Effector memory CD4-positive, alpha-beta T cell (primary cell): ENCODE measurements around the gene TPPP3.
"Not testable (repeated sequence)": the region's sequence is repeated elsewhere in the genome, so short reads cannot be mapped to it uniquely, and the experiment has no call there.

Source experiments
- DNase-seq, 3 donors: peaks; one replicate each; pipeline ENCODE4 v3.0.0-alpha.2; 2020
- H3K27ac ChIP-seq: 2 replicates; pipeline ENCODE4 v1.7.0; 2013; ENCODE audit warnings: mild to moderate bottlenecking, low read length, moderate library complexity; ENCODE audit not compliant: insufficient read depth, poor library complexity, severe bottlenecking
- H3K27me3 ChIP-seq: replicated peaks from 2 replicates; pipeline ENCODE4 v1.7.0; 2013; ENCODE audit warnings: mild to moderate bottlenecking, low read length; ENCODE audit not compliant: insufficient read depth, control insufficient read depth, poor library complexity, severe bottlenecking
- H3K36me3 ChIP-seq: 2 replicates; pipeline ENCODE4 v1.7.0; 2013; ENCODE audit warnings: mild to moderate bottlenecking, low read length, moderate library complexity; ENCODE audit not compliant: control insufficient read depth, insufficient read depth
- H3K4me1 ChIP-seq: 2 replicates; pipeline ENCODE4 v1.7.0; 2013; ENCODE audit warnings: low read length, mild to moderate bottlenecking; ENCODE audit not compliant: control insufficient read depth, insufficient read depth, poor library complexity, severe bottlenecking
- H3K4me3 ChIP-seq: 2 replicates; pipeline ENCODE4 v1.7.0; 2013; ENCODE audit warnings: low read length, low read depth, mild to moderate bottlenecking; ENCODE audit not compliant: insufficient read depth, poor library complexity, severe bottlenecking
- H3K9me3 ChIP-seq: 2 replicates; pipeline ENCODE4 v1.7.0; 2013; ENCODE audit warnings: mild to moderate bottlenecking, low read length, moderate library complexity; ENCODE audit not compliant: control insufficient read depth

Gene TPPP3

DNA sequence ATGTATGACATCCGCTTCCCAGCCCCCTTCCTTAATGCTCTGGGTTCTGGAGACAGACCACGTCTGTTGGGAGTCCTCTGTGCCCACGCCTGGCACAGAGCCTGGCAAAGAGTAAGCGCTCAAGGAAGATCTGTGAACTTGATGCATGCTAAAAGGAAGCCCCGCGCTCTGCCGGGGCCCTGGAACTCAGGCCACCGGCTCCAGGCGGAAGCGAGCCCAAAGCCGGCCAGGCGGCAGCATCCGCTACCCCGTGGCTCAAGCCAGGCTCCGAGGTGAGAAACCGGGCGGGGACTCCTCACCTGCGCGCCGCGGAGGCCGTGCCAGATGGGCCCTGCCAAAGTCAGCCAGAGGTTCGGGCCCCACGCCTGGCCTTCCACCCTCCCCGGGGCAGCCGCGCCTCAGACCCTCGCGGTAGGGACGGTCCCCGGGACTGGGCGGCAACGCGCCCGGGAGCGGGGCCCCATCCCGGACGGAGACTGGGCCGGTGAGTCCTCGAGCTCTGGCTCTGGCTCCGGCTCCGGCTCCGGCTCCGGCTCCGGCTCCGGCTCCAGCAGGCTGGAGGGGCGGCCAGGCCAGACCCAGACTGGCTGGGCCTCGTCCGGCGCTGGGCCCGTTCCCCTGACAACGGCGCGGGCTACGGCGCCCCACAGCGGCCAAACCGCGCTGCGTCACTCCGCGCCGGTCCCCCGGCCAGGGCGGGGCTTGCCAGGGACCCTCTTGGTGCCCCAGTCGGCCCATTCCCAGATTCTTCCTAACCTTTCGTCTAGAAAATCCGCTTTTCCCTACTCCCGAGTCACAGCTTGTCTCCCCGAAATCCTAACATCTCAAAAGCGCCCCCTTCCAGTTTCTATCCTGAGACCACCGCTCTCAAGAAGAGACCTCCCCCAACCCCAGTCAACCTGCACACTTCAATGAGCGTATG, 22.8 kb upstream of the TPPP3 start, which contains the start of gene ZDHHC1:
Gene ZDHHC1, minus strand, starts transcription at position 606 of the 922 bp plus-strand sequence. CDS start 8,702 bp downstream, outside the sequence.
- no peaks in the 10 kb centered on the region for H3K9me3 ChIP-seq
- DNase-seq: peak in 1 of 3 donors; percentile 11
- peaks cover 6% of the 10 kb centered on the region for H3K4me1 ChIP-seq
- H3K27ac ChIP-seq: no peak within 1 kb of the TSS
- H3K4me3 ChIP-seq: peak within 1 kb of the TSS; percentile 49
- peaks cover 17% of the 10 kb centered on the region for H3K27me3 ChIP-seq
- H3K36me3 ChIP-seq: no peaks in the 10 kb centered on the region

DNA sequence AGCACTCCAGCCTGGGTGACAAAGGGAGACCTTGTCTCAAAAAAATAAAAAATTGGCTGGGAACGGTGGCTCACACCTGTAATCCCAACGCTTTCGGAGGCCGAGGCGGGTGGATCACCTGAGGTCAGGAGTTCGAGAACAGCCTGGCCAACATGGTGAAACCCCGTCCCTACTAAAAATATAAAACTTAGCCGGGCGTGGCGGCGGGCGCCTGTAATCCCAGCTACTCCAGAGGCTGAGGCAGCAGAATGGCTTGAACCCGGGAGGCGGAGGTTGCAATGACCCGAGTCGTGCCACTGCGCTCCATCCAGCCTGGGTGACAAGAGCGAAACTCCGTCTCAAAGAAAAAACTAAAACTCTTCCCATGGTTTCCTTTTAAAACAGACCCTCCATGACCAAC, 22.1 kb upstream of the TPPP3 start:
- H3K9me3 ChIP-seq, H3K36me3 ChIP-seq, H3K27ac ChIP-seq, DNase-seq, H3K4me3 ChIP-seq, H3K4me1 ChIP-seq: not testable (repeated sequence)
- peaks cover 17% of the 10 kb centered on the region for H3K27me3 ChIP-seq

DNA sequence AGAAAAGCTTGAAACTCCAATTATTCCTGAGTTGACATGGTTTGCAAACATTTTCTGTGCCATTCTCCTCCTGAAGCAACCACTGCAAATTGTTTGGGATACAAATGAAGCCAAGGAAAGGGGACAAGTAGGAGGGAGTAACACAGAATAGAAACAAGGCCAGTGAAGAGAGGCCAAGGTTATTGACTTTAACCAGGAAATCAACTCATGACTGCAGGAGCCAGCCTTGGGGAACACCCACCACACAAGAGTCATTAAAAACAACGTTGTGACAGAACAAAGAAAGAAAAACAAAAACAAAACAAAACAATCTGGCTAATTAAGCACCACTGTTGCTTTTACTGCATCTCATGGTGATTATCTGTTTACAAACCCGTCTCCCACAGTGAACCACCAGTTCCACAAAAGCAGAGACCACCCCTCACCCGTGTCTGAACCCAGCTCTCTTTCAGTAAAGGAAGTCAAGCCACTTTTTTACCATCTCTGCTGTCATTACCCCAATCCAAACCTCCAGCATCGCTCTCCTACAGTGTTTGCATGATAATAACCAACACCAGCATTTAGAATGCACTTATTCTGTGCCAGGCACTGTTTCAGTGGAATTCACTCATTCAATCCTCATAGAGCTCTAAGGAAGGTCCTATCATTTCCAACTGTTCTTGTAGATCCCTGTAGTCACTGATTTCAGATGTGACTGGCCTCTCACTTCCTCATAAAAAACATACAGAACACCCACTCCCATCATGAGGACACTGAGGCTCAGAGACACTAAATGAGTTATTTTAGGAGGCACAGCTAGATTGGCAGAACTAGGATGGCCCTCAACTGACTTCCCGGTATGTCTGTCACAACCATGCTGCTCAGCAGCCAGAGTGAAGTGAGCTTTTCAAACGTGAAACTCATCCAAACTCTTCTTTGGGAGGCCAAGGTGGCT, 20.9 kb upstream of the TPPP3 start:
- Histone ChIP-seq H3K4me3 (no peak overlapping the region), H3K4me1 (peaks cover 6% of the 10 kb centered on the region), H3K36me3 (no peaks in the 10 kb centered on the region), H3K27me3 (peaks cover 17% of the 10 kb centered on the region), H3K9me3 (no peaks in the 10 kb centered on the region), H3K27ac (no peak overlapping the region)
- DNase-seq: no peak

DNA sequence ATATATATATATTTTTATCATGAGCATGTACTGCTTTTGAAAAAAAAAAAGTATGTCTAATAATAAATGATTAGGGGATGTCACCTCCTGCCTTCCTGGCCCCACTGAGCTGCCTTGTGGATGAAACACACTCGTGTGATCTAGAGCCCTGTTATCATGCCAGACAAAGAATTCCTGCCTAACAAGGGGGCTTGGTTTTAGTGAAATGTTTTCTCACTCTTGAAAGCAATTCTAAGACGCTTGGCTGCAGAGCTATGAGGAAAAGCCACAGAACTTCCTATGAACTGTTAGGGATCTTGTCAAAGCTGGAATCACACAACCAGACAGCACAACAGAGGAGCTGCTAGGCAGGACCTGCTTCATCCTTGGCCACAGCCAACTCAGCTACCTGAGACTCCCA, 19.0 kb upstream of the TPPP3 start:
- peaks cover 15% of the 10 kb centered on the region for H3K27me3 ChIP-seq
- no peak overlapping the region for H3K27ac ChIP-seq
- H3K36me3 ChIP-seq: no peaks in the 10 kb centered on the region
- H3K4me1 ChIP-seq: peaks cover 6% of the 10 kb centered on the region
- no peak for DNase-seq
- no peaks in the 10 kb centered on the region for H3K9me3 ChIP-seq
- no peak overlapping the region for H3K4me3 ChIP-seq

DNA sequence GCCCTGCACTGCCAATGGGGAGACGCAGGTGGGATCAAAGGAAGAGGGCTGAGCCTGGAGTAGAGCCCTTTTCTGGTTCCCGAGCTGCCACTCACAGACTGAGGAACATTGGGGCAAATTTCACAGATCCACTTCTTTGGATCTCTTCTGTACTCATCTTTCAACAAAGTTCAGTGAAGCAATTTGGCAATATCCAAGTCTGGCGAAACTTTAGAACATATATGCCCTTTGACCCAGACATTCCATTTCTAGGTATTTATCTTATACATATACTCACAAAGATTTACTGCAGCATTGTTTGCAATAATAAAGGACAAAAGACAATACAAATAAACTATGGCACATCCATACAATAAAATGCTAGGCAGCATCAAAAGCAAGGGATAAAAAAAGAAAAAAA, 18.0 kb upstream of the TPPP3 start:
- Histone ChIP-seq H3K27me3 (peaks cover 7% of the 10 kb centered on the region), H3K27ac (no peak overlapping the region), H3K4me1 (peaks cover 3% of the 10 kb centered on the region), H3K36me3 (no peaks in the 10 kb centered on the region), H3K4me3 (no peak overlapping the region), H3K9me3 (no peaks in the 10 kb centered on the region)
- no peak for DNase-seq

DNA sequence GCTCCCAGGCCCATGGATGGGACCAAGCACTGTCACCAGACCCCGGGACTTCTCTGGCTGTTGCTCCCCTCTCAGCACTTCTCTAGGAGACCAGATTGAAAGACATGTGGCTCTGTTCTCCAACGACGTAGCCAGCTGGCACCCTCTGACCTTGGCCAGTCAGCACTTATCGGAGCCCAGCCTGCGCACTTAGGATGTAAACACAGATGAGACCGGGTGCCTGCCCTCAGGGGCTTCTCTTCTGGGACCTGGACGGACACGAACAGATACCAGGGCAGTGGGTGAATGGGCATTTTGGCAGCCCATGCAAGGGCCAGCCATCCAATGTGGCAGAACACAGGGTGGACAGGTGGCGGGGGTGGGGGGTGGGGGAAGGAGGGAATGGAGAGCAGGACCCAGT, 16.3 kb upstream of the TPPP3 start:
- Histone ChIP-seq H3K27me3 (no peaks in the 10 kb centered on the region), H3K4me1 (no peaks in the 10 kb centered on the region), H3K9me3 (no peaks in the 10 kb centered on the region), H3K36me3 (no peaks in the 10 kb centered on the region), H3K4me3 (no peak overlapping the region), H3K27ac (no peak overlapping the region)
- DNase-seq: no peak

DNA sequence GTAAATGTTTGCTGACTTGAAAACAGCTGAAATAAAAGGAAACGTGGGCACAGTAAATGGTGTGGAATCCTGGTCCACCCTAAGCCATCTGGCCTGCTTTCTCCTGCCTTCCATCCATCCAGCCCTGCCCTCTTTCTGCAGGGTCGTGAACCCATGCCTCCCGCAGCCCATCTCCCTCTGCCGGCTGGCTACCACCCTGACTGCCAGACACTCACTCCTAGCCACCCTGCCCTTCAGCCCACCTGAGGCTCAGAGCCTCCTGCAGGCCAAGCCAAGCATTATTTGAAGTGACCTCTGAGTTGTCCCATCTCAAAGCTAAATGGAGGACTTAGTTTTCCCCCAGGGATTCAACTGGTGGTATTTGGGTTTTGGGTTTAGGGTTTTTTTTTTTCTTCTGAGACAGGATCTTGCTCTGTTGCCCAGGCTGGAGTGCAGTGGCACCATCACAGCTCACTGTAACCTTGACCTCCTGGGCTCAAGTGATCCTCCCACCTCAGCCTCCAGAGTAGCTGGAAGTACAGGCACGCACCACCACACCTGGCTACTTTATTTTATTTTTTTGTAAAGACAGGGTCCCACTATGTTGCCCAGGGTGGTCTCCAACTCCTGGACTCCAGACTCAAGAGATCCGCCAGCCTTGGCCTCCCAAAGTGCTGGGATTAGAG, 14.6 kb upstream of the TPPP3 start:
- Histone ChIP-seq H3K36me3 (no peaks in the 10 kb centered on the region), H3K9me3 (no peaks in the 10 kb centered on the region), H3K4me3 (no peak overlapping the region), H3K4me1 (no peaks in the 10 kb centered on the region), H3K27me3 (no peaks in the 10 kb centered on the region), H3K27ac (no peak overlapping the region)
- DNase-seq: no peak

DNA sequence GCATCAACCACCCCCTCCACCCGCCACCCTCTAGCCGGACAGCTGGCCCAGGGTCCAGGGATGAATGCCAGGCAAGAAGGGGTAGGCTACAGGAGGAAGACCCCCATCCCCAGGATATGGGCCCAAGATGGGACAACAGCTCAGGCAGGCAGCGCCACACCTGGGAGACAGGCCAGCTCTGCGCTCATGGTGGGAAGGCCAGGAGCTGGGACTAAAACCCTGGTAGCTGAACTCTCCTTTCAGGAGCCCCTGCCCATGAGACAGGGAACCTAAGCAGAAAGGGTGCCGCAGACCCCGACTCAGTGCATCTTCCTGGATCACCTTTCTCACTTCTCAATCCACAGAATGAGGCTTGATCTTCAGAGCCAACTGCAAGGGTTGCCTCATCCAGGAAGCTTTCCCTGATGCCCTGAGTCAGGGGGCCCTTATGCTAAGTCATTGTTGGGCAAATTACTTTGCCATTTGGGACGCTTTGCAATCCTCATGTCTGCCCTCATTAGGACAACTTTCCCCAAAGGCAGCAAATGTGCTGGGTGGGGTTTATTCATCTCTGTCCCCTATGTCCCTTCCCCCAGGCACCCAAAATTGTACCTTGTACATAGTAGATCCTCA, 14.0 kb upstream of the TPPP3 start:
- DNase-seq: no peak
- Histone ChIP-seq H3K27me3 (no peaks in the 10 kb centered on the region), H3K4me1 (no peaks in the 10 kb centered on the region), H3K27ac (no peak overlapping the region), H3K9me3 (no peaks in the 10 kb centered on the region), H3K36me3 (no peaks in the 10 kb centered on the region), H3K4me3 (no peak overlapping the region)

DNA sequence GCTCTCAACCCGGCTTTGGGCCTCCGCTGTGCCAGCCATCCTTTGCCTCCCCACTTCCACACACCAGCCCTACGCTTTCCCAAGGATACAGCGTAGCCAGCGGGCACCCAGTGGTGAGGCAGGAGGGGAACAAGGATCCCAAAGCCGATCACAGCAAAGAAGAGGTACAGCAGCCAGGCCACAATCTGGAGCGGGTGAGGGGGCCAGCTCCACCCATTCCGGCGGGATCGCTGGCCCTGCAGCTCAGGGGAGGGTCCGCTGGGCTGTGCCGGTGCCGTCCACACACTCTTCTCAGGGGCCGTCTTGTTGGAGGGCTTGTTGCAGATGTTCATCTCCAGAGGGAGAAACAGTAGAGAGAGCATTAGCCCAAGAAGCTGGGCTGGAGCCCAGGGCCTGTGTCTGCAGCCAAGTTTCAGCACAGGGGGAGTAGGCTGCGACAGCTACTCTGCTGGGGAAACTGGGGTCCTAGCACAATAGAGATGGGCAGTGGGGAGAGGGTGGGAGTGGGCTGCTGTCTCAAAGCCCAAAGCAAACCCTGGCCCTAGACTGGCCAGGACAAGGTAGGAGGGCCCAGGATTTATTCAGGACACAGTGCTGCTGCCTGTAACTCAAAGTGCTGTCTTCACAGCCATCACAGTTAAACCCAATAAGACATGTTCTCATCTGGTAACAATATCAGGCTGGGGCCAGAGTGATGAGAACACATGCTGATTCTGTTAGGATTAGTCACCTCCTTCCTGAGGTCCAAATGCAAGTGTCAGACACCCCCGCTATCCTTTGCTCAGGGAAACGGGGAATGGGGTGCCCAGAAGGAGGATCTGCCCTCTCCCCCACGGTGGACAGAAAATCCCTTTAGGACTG, 13.0 kb upstream of the TPPP3 start:
- H3K4me1 ChIP-seq: no peaks in the 10 kb centered on the region
- DNase-seq: no peak
- no peak overlapping the region for H3K27ac ChIP-seq

More for the DNA sequence above, 13.0 kb upstream of the TPPP3 start:
- H3K4me3 ChIP-seq: no peak overlapping the region
- H3K36me3 ChIP-seq: no peaks in the 10 kb centered on the region
- H3K9me3 ChIP-seq: no peaks in the 10 kb centered on the region
- no peaks in the 10 kb centered on the region for H3K27me3 ChIP-seq
